C4-2B (cell line): ENCODE data around the gene RNF144B.

ENCODE experiments used
- H3K27ac ChIP-seq: fragments of 450-650 bp; 2 replicates; pipeline ENCODE4 v1.5.1; 2017
- CTCF ChIP-seq: fragments of 450-650 bp; conservative IDR thresholded peaks from 2 replicates; pipeline ENCODE4 v1.5.1; 2017; ENCODE audit warnings: mild to moderate bottlenecking
- ZFX ChIP-seq: fragments of 450-650 bp; IDR thresholded peaks from 2 replicates; pipeline ENCODE4 v1.6.1; 2017

Gene RNF144B

DNA sequence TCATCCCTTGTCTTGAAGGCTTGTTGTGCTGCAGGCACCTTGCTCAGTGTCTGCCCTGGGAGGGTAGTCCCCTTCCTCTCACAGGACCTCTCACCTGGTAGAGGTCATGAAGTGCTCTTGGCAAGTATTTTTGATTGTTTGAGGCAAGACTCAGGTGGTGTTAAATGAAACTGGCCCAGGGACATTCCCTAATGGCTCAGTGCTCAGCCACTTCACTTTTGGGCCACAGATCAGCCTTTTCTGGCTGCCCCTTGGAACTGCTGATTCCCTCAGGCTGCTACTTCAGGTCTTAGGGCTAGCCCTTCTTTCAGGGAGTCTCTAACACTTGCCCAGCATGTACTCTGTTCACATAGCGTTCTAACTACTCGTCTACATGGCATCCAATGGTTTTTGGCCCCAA is 111.3 kb downstream of the RNF144B start:
- no peak for TF ChIP-seq ZFX
- TF ChIP-seq CTCF: no peak
- H3K27ac ChIP-seq: no peak overlapping the region

DNA sequence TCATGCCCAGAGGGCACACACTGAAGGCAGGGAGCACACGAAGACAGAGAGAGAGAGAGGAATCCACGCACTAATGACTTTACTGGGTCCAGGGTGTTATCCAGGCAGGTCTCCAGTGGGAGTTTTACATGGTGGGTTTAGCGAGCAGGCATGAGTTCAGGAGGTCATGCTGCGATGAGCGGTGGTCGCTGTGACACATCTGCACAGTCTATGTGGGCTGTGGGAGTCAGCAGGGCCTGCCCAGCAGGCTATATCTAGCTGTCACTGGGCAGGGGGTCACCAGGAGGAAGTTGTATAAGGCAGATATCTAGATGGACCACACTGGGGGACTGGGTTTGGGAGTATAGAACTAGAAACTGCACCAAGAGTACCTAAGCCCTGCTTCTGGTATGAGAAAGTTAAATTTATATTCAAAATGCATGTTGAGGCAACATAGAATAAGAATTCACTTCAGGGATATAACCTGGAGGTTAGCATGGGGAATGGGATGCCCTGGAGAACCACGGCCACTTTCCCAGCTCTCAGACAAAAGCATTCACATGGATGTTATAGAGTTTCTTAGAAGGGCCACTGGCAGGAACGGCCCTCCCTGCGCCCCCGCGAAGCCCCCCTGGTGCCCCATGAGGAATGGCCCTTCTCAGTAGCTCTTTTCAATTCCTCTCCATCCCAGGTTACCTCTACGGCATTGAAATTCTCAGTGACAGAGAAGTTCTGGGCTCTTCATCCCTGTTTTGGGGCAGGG is 113.9 kb downstream of the RNF144B start:
- no peak overlapping the region for H3K27ac ChIP-seq
- TF ChIP-seq CTCF: no peak
- no peak for TF ChIP-seq ZFX

GRCh38 chr6:18501663-18502013 is 114.5 kb downstream of the RNF144B start:
- no peak overlapping the region for H3K27ac ChIP-seq
- TF ChIP-seq CTCF (no peak), ZFX (no peak)

- TF ChIP-seq ZFX (no peak), CTCF (no peak)
- H3K27ac ChIP-seq: peak overlapping the region; percentile 11; the same call in 1 of the 2 replicates
Observed at GRCh38 chr6:18503206-18503592, 116.0 kb downstream of the RNF144B start.

GRCh38 chr6:18503593-18504231 is 116.6 kb downstream of the RNF144B start:
- peak; percentile 95 for TF ChIP-seq CTCF
- no peak for TF ChIP-seq ZFX
- peak overlapping the region; percentile 11; the same call in 1 of the 2 replicates for H3K27ac ChIP-seq

DNA sequence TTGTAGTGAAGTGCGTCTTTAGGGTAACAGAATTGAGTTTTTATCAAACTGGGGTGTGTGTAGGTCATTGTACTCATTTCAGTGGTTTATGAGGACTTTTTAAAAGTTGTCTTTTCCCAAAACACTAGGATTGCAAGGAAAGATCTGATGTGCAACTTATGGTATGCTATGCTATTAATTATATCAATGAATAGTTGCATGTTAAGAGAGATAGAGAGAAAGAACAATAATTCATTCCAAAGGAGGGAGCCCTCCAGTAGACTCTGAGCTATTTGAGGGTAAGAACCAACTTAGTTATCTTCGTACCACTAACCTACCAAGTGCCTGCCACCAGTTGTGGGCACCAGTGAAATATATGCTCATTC is 117.1 kb downstream of the RNF144B start:
- no peak for TF ChIP-seq ZFX
- TF ChIP-seq CTCF: peak; percentile 65
- no peak overlapping the region for H3K27ac ChIP-seq

- no peak overlapping the region for H3K27ac ChIP-seq
- TF ChIP-seq ZFX (no peak), CTCF (no peak)
Observed at GRCh38 chr6:18506382-18507017, 119.3 kb downstream of the RNF144B start.
